Left lung (tissue), 10 donors: ENCODE results near the gene ETNK1. TPM values are rescaled to one million over a fixed set of nuclear protein-coding genes. Genes with fewer than 3 reads are reported as not detected.

ENCODE experiments used
- ATAC-seq: fragments of 200-7000 bp; cut with Tn5 transposase; one replicate; pipeline ENCODE4 v1.9.1; 2020; ENCODE audit warnings: moderate library complexity
- DNase-seq, 4 donors: peaks; one replicate each; pipeline ENCODE4 v3.0.0-alpha.2; 2013 to 2020
- H3K27ac ChIP-seq, 2 donors: fragments of 200-600 bp; sonication (generic) in 1 of 2; one replicate each; pipeline versions ENCODE4 v1.5.0 to v1.8.0; 2020 to 2021
- H3K27me3 ChIP-seq, 2 donors: fragments of 200-600 bp; sonication (generic) in 1 of 2; one replicate each; pipeline versions ENCODE4 v1.5.0 to v1.8.0; 2020 to 2021
- H3K36me3 ChIP-seq, 2 donors: fragments of 200-600 bp; sonication (generic) in 1 of 2; one replicate each; pipeline versions ENCODE4 v1.5.0 to v1.8.0; 2020 to 2021
- H3K4me1 ChIP-seq, 2 donors: fragments of 200-600 bp; one replicate each; pipeline ENCODE4 v1.8.0; 2021
- H3K4me3 ChIP-seq, 2 donors: fragments of 200-600 bp; sonication (generic) in 1 of 2; one replicate each; pipeline versions ENCODE4 v1.5.0 to v1.8.0; 2020 to 2021; ENCODE audit warnings: mild to moderate bottlenecking in 1 of 2
- H3K9me3 ChIP-seq, 2 donors: fragments of 200-600 bp; sonication (generic) in 1 of 2; one replicate each; pipeline versions ENCODE4 v1.5.0 to v1.8.0; 2020 to 2021
- CTCF ChIP-seq, 2 donors: fragments of 200-600 bp; sonication (generic) in 1 of 2; IDR thresholded peaks; one replicate each; pipeline versions ENCODE4 v1.5.0 to v1.8.0; 2021; ENCODE audit warnings: antibody characterized with exemption in 2 of 2
- intact Hi-C, 2 donors: fragments of 100-400 bp; cut with DNase I; formaldehyde crosslinking; loops; one replicate each; pipeline versions ENCODE4 v1.11.2 to v1.14.2; 2022
- polyA plus RNA-seq, 6 donors: library from polyadenylated mRNA; unstranded; fragments of 120-200 nt; gene quantifications; one replicate each; pipeline ENCODE4 v1.2.1, GENCODE V29; 2013; ENCODE audit not compliant: insufficient read length in 6 of 6
- total RNA-seq, 2 donors: library from RNA; stranded (reverse); fragmentation: NEBNext Ultra II Directional; extraction: Animal tissue kit (Norgen Biotek cat#: 25700); gene quantifications; one replicate each; pipeline ENCODE4 v1.2.1, GENCODE V29; 2021
- donor health status: DM: no; HTN: yes; CAD: no.
- donor health status: DM: no; HTN: no; CAD: no.

Gene ETNK1
- total and polyA plus RNA-seq, 8 donors = 55.4 to 73.7 (median 67.3) TPM

- H3K4me3 ChIP-seq = no peak overlapping the region
- H3K4me1 ChIP-seq = peaks cover 3 to 12% of the 10 kb centered on the region in 2 donors
- H3K36me3 ChIP-seq = peaks cover 0 to 8% of the 10 kb centered on the region in 2 donors
- no peak for ATAC-seq
- intact Hi-C loops = no loop called here
- no peak overlapping the region for H3K27ac ChIP-seq
- no peaks in the 10 kb centered on the region for H3K27me3 ChIP-seq
- no peak for DNase-seq
- H3K9me3 ChIP-seq = no peaks in the 10 kb centered on the region
- no peak for TF ChIP-seq CTCF (IDR thresholded peaks at IDR 0.05)
Measured at GRCh38 chr12:22641353-22642053, 16.5 kb downstream of the ETNK1 start.

- intact Hi-C loops = no loop called here
Measured at GRCh38 chr12:22648668-22649067, 23.7 kb downstream of the ETNK1 start.

GRCh38 chr12:22653075-22653474, 28.1 kb downstream of the ETNK1 start:
- Histone ChIP-seq H3K4me1 (peaks cover 0 to 14% of the 10 kb centered on the region in 2 donors), H3K27me3 (no peaks in the 10 kb centered on the region), H3K27ac (no peak overlapping the region), H3K9me3 (no peaks in the 10 kb centered on the region), H3K4me3 (no peak overlapping the region), H3K36me3 (peaks cover 0 to 5% of the 10 kb centered on the region in 2 donors)
- intact Hi-C loops = no loop called here
- TF ChIP-seq CTCF (IDR thresholded peaks at IDR 0.05) = no peak
- DNase-seq = no peak
- ATAC-seq = no peak

More at GRCh38 chr12:22648668-22649067, 23.7 kb downstream of the ETNK1 start:
- no peak overlapping the region for H3K27ac ChIP-seq
- ATAC-seq (no peak), DNase-seq (no peak)
- H3K4me1 ChIP-seq = peaks cover 0 to 13% of the 10 kb centered on the region in 2 donors
- no peaks in the 10 kb centered on the region for H3K9me3 ChIP-seq
- no peak for TF ChIP-seq CTCF (IDR thresholded peaks at IDR 0.05)
- peaks cover 0 to 8% of the 10 kb centered on the region in 2 donors for H3K36me3 ChIP-seq
- H3K27me3 ChIP-seq = no peaks in the 10 kb centered on the region
- no peak overlapping the region for H3K4me3 ChIP-seq

GRCh38 chr12:22653791-22654190, 28.8 kb downstream of the ETNK1 start:
- H3K27me3 ChIP-seq = no peaks in the 10 kb centered on the region
- ATAC-seq = no peak
- intact Hi-C loops = no loop called here
- peaks cover 0 to 6% of the 10 kb centered on the region in 2 donors for H3K36me3 ChIP-seq
- no peak overlapping the region for H3K4me3 ChIP-seq
- no peak for DNase-seq
- H3K27ac ChIP-seq = no peak overlapping the region
- TF ChIP-seq CTCF (IDR thresholded peaks at IDR 0.05) = no peak
- H3K9me3 ChIP-seq = no peaks in the 10 kb centered on the region
- peaks cover 0 to 14% of the 10 kb centered on the region in 2 donors for H3K4me1 ChIP-seq

- DNase-seq (no peak), ATAC-seq (no peak)
- Histone ChIP-seq H3K4me3 (no peak overlapping the region), H3K9me3 (no peaks in the 10 kb centered on the region), H3K27me3 (no peaks in the 10 kb centered on the region), H3K27ac (no peak overlapping the region), H3K36me3 (peaks cover 0 to 17% of the 10 kb centered on the region in 2 donors), H3K4me1 (peaks cover 0 to 14% of the 10 kb centered on the region in 2 donors)
- TF ChIP-seq CTCF (IDR thresholded peaks at IDR 0.05) = no peak
- intact Hi-C loops = no loop called here
Measured at GRCh38 chr12:22656376-22656775, 31.4 kb downstream of the ETNK1 start.
